Measurements from ENCODE around the gene MSL3. TPM values are rescaled to one million over a fixed set of nuclear protein-coding genes. Genes with fewer than 3 reads are reported as not detected.

MSL3 gene
- polyA plus RNA-seq, 1 donor from 2014 or later: 37.2 TPM

DNA sequence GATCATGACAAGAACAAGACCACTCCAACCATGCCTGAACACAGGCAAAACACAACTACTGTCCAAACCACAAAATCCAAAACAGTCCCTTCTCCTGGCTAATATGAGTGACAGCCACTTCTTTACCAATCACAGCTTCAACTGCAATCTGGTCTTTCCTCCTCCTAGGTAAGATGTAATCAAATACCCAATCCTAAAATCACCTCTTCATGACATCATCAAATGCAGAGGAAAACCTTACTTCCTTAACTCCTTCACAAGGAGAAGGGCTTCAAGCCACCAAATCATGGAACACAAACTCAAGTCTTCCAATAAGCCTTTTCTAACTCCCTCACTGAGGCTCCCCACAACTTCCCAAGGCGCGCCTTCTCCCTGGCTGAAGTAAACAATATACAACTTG lies 4.4 kb upstream of the MSL3 start:
- Histone ChIP-seq H3K4me2 (ENCODE audit: low read length) (no peak overlapping the region), H3K36me3 (ENCODE audit: insufficient read depth, low read length) (no peaks in the 10 kb centered on the region), H3K9me3 (ENCODE audit: low read length) (no peaks in the 10 kb centered on the region), H4K20me1 (ENCODE audit: insufficient read depth) (no peaks in the 10 kb centered on the region), H3K27ac (ENCODE audit: low read length) (no peak overlapping the region), H3K4me3 (ENCODE audit: low read length) (no peak overlapping the region), H3K79me2 (replicated peaks; ENCODE audit: insufficient read depth, low read length) (no peaks in the 10 kb centered on the region), H3K27me3 (ENCODE audit: insufficient read depth, low read depth, low read length) (no peaks in the 10 kb centered on the region), H3F3A (ENCODE audit: insufficient read depth, low read length, poor library complexity, severe bottlenecking) (no peaks in the 10 kb centered on the region), H3K9me2 (ENCODE audit: insufficient read depth, low read length) (no peaks in the 10 kb centered on the region), H2AFZ (ENCODE audit: low read depth, low read length) (no peak overlapping the region), H3K9ac (ENCODE audit: low read length) (no peak overlapping the region)
- no peak for TF ChIP-seq SMC3 (conservative IDR thresholded peaks at IDR 0.05; ENCODE audit: poor library complexity)
- TF ChIP-seq RAD21 (conservative IDR thresholded peaks at IDR 0.05): no peak
- no peak for TF ChIP-seq EP300 (conservative IDR thresholded peaks at IDR 0.05; ENCODE audit: poor library complexity, severe bottlenecking)
- TF ChIP-seq, protein P1, sequence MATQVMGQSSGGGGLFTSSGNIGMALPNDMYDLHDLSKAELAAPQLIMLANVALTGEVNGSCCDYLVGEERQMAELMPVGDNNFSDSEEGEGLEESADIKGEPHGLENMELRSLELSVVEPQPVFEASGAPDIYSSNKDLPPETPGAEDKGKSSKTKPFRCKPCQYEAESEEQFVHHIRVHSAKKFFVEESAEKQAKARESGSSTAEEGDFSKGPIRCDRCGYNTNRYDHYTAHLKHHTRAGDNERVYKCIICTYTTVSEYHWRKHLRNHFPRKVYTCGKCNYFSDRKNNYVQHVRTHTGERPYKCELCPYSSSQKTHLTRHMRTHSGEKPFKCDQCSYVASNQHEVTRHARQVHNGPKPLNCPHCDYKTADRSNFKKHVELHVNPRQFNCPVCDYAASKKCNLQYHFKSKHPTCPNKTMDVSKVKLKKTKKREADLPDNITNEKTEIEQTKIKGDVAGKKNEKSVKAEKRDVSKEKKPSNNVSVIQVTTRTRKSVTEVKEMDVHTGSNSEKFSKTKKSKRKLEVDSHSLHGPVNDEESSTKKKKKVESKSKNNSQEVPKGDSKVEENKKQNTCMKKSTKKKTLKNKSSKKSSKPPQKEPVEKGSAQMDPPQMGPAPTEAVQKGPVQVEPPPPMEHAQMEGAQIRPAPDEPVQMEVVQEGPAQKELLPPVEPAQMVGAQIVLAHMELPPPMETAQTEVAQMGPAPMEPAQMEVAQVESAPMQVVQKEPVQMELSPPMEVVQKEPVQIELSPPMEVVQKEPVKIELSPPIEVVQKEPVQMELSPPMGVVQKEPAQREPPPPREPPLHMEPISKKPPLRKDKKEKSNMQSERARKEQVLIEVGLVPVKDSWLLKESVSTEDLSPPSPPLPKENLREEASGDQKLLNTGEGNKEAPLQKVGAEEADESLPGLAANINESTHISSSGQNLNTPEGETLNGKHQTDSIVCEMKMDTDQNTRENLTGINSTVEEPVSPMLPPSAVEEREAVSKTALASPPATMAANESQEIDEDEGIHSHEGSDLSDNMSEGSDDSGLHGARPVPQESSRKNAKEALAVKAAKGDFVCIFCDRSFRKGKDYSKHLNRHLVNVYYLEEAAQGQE (IDR thresholded peaks at IDR 0.05; ENCODE audit: borderline replicate concordance): no peak

DNA sequence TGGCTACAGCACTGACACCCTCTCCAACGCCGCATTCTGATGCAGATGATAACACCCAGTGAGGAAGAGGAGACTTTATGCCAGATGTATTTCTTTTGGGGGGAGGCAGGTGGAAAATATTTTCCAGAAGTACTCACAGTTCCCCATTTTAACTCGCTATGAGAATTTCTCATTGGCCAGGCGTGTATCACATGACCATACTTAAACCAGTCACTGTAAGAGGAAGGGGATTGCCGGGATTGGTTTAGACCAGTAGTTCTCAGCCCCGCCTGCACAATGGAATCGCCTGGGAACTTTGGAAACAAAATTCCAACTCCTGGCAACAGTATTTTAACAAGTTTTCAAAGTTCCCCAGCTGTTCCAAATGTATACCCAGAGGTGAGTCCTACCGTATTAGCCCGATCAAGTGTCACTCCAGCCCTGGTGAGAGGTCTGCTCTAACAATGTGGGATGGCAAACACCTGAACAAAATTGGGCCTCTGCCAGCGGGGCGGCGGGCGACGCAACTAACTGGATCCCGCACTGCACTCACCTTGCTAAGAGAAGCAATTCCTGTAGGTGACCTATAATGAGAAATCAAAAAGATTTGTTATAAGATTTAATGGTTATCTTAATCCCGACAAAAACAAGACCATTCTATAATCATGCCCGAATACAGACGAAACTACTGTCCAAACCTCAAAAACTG lies 2.9 kb upstream of the MSL3 start:
- Histone ChIP-seq H3K9me2 (ENCODE audit: insufficient read depth, low read length) (no peaks in the 10 kb centered on the region), H4K20me1 (ENCODE audit: insufficient read depth) (no peaks in the 10 kb centered on the region), H3K4me3 (ENCODE audit: low read length) (no peak overlapping the region), H3K9me3 (ENCODE audit: low read length) (no peaks in the 10 kb centered on the region), H2AFZ (ENCODE audit: low read depth, low read length) (no peak overlapping the region), H3K36me3 (ENCODE audit: insufficient read depth, low read length) (no peaks in the 10 kb centered on the region), H3K27me3 (ENCODE audit: insufficient read depth, low read depth, low read length) (no peaks in the 10 kb centered on the region), H3K79me2 (replicated peaks; ENCODE audit: insufficient read depth, low read length) (no peaks in the 10 kb centered on the region), H3F3A (ENCODE audit: insufficient read depth, low read length, poor library complexity, severe bottlenecking) (no peaks in the 10 kb centered on the region), H3K9ac (ENCODE audit: low read length) (no peak overlapping the region), H3K27ac (ENCODE audit: low read length) (no peak overlapping the region), H3K4me2 (ENCODE audit: low read length) (no peak overlapping the region)
- TF ChIP-seq POLR2AphosphoS5 (IDR thresholded peaks at IDR 0.05): no peak
- no peak for TF ChIP-seq TAF1 (IDR thresholded peaks at IDR 0.05; ENCODE audit: low read depth)
- no peak for TF ChIP-seq EP300 (conservative IDR thresholded peaks at IDR 0.05; ENCODE audit: poor library complexity, severe bottlenecking)
- no peak for TF ChIP-seq MXI1 (conservative IDR thresholded peaks at IDR 0.05; ENCODE audit: poor library complexity, severe bottlenecking)
- no peak for TF ChIP-seq SMC3 (conservative IDR thresholded peaks at IDR 0.05; ENCODE audit: poor library complexity)

DNA sequence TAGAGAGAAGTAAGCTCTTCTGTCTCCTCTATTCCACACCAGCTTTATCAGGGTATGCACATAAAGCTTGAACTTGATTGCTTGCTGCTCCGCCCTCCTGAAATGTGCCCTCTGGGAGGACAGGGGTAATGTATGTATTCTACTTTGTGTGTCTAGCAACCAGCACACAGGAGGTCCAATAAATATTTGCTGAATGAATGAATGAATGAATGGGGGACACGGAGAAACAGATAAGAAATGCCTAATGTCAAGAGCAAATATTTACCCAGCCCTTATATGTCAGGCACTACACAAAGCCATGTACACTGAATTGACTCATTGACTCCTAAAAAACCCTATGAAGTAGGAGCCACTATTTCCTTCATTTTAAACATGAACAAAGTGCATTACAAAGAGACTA lies 2.3 kb upstream of the MSL3 start:
- no peak overlapping the region for H3K27ac ChIP-seq (ENCODE audit: low read length)
- H3K9me3 ChIP-seq (ENCODE audit: low read length): no peaks in the 10 kb centered on the region
- no peak overlapping the region for H3K4me2 ChIP-seq (ENCODE audit: low read length)

More for the DNA sequence above, 2.3 kb upstream of the MSL3 start:
- TF ChIP-seq POLR2AphosphoS5 (IDR thresholded peaks at IDR 0.05) (no peak), MXI1 (conservative IDR thresholded peaks at IDR 0.05; ENCODE audit: poor library complexity, severe bottlenecking) (no peak), EZH2 (IDR thresholded peaks at IDR 0.05; ENCODE audit: borderline replicate concordance, insufficient read depth, low read length, poor library complexity, severe bottlenecking) (no peak), EP300 (conservative IDR thresholded peaks at IDR 0.05; ENCODE audit: poor library complexity, severe bottlenecking) (no peak), TAF1 (IDR thresholded peaks at IDR 0.05; ENCODE audit: low read depth) (no peak), SMC3 (conservative IDR thresholded peaks at IDR 0.05; ENCODE audit: poor library complexity) (no peak), RAD21 (conservative IDR thresholded peaks at IDR 0.05) (no peak)
- TF ChIP-seq, protein P1 (IDR thresholded peaks at IDR 0.05; ENCODE audit: borderline replicate concordance): no peak
- TF ChIP-seq, protein P2, sequence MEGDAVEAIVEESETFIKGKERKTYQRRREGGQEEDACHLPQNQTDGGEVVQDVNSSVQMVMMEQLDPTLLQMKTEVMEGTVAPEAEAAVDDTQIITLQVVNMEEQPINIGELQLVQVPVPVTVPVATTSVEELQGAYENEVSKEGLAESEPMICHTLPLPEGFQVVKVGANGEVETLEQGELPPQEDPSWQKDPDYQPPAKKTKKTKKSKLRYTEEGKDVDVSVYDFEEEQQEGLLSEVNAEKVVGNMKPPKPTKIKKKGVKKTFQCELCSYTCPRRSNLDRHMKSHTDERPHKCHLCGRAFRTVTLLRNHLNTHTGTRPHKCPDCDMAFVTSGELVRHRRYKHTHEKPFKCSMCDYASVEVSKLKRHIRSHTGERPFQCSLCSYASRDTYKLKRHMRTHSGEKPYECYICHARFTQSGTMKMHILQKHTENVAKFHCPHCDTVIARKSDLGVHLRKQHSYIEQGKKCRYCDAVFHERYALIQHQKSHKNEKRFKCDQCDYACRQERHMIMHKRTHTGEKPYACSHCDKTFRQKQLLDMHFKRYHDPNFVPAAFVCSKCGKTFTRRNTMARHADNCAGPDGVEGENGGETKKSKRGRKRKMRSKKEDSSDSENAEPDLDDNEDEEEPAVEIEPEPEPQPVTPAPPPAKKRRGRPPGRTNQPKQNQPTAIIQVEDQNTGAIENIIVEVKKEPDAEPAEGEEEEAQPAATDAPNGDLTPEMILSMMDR (IDR thresholded peaks at IDR 0.05; ENCODE audit: poor library complexity, severe bottlenecking): no peak
- Histone ChIP-seq H3K9ac (ENCODE audit: low read length) (no peak overlapping the region), H3K36me3 (ENCODE audit: insufficient read depth, low read length) (no peaks in the 10 kb centered on the region), H3K27me3 (ENCODE audit: insufficient read depth, low read depth, low read length) (no peaks in the 10 kb centered on the region), H2AFZ (ENCODE audit: low read depth, low read length) (no peak overlapping the region), H3K9me2 (ENCODE audit: insufficient read depth, low read length) (no peaks in the 10 kb centered on the region), H3K79me2 (replicated peaks; ENCODE audit: insufficient read depth, low read length) (no peaks in the 10 kb centered on the region), H3K4me3 (ENCODE audit: low read length) (no peak overlapping the region), H3F3A (ENCODE audit: insufficient read depth, low read length, poor library complexity, severe bottlenecking) (no peaks in the 10 kb centered on the region), H4K20me1 (ENCODE audit: insufficient read depth) (no peaks in the 10 kb centered on the region)

Data from neural cell (in vitro differentiated cells).